ENCODE measurements around the gene EPHB2. TPM values are rescaled to one million over a fixed set of nuclear protein-coding genes. Genes with fewer than 3 reads are reported as not detected.

Gene EPHB2
- total RNA-seq, 4 donors from 2014 or later = 0.32 to 4.0 (median 1.7) TPM

- H3K27me3 ChIP-seq = no peaks in the 10 kb centered on the region
- no peak for DNase-seq (ENCODE audit: low spot score in 2 of 2)
- 61% methylated on average over 2 of the region's 2 CpGs for WGBS
- peaks cover 29% of the 10 kb centered on the region for H3K4me1 ChIP-seq
- no peaks in the 10 kb centered on the region for H3K9me3 ChIP-seq
- H3K27ac ChIP-seq = no peak overlapping the region
- no peaks in the 10 kb centered on the region for H3K36me3 ChIP-seq
- H3K4me3 ChIP-seq = no peak overlapping the region
- TF ChIP-seq CTCF (IDR thresholded peaks at IDR 0.05) = no peak
- no peak for TF ChIP-seq POLR2A (IDR thresholded peaks at IDR 0.05)
- TF ChIP-seq EP300 (IDR thresholded peaks at IDR 0.05) = no peak
- TF ChIP-seq POLR2AphosphoS5 (IDR thresholded peaks at IDR 0.05) = no peak
Observed at GRCh38 chr1:22810378-22810777, 99.7 kb downstream of the EPHB2 start.

GRCh38 chr1:22812092-22812880 is 101.6 kb downstream of the EPHB2 start:
- Histone ChIP-seq H3K27ac (no peak overlapping the region), H3K36me3 (no peaks in the 10 kb centered on the region), H3K4me1 (peaks cover 35% of the 10 kb centered on the region), H3K9me3 (no peaks in the 10 kb centered on the region), H3K4me3 (no peak overlapping the region), H3K27me3 (no peaks in the 10 kb centered on the region)
- 65% methylated on average over 18 of the region's 18 CpGs for WGBS
- TF ChIP-seq POLR2AphosphoS5 (IDR thresholded peaks at IDR 0.05) (no peak), CTCF (IDR thresholded peaks at IDR 0.05) (no peak), EP300 (IDR thresholded peaks at IDR 0.05) (no peak), POLR2A (IDR thresholded peaks at IDR 0.05) (no peak)
- no peak for DNase-seq (ENCODE audit: low spot score in 2 of 2)

- WGBS = 100% methylated on average over 4 of the region's 7 CpGs
- Histone ChIP-seq H3K27me3 (no peaks in the 10 kb centered on the region), H3K4me3 (no peak overlapping the region), H3K27ac (no peak overlapping the region), H3K36me3 (no peaks in the 10 kb centered on the region), H3K4me1 (peaks cover 29% of the 10 kb centered on the region), H3K9me3 (no peaks in the 10 kb centered on the region)
- DNase-seq (ENCODE audit: low spot score in 2 of 2) = no peak
- TF ChIP-seq POLR2AphosphoS5 (IDR thresholded peaks at IDR 0.05) = no peak
- TF ChIP-seq EP300 (IDR thresholded peaks at IDR 0.05) = no peak
- TF ChIP-seq CTCF (IDR thresholded peaks at IDR 0.05) = no peak
- no peak for TF ChIP-seq POLR2A (IDR thresholded peaks at IDR 0.05)
Observed at GRCh38 chr1:22812993-22813790, 102.6 kb downstream of the EPHB2 start.

- peaks cover 17% of the 10 kb centered on the region for H3K4me1 ChIP-seq
- H3K9me3 ChIP-seq = no peaks in the 10 kb centered on the region
- H3K27ac ChIP-seq = no peak overlapping the region
- 67% methylated on average over 14 of the region's 19 CpGs for WGBS
- no peak for TF ChIP-seq EP300 (IDR thresholded peaks at IDR 0.05)
- no peak for TF ChIP-seq CTCF (IDR thresholded peaks at IDR 0.05)
- no peak for TF ChIP-seq POLR2AphosphoS5 (IDR thresholded peaks at IDR 0.05)
- TF ChIP-seq POLR2A (IDR thresholded peaks at IDR 0.05) = no peak
- no peak for DNase-seq (ENCODE audit: low spot score in 2 of 2)
- no peak overlapping the region for H3K4me3 ChIP-seq
- H3K36me3 ChIP-seq = no peaks in the 10 kb centered on the region
- H3K27me3 ChIP-seq = no peaks in the 10 kb centered on the region
Observed at GRCh38 chr1:22814176-22815042, 103.8 kb downstream of the EPHB2 start.

All from suprapubic skin (tissue), 4 donors.